Activated gamma-delta T cell treated with Interleukin-2 at 50 U/mL for 16 hours (primary cell): ENCODE data around the gene PIR.

ENCODE experiments used
- DNase-seq: peaks from one replicate; pipeline ENCODE4 v3.0.0-alpha.2; 2020

Gene PIR

GRCh38 chrX:15336023-15336413, 157.1 kb downstream of the PIR start:
- peak; percentile 14 for DNase-seq

- DNase-seq = peak; percentile 84
Measured at GRCh38 chrX:15335135-15336022, 157.8 kb downstream of the PIR start, which contains the start of gene PIGA. Gene PIGA, minus strand, starts transcription at chrX:15335523. Its CDS starts 3,593 bp downstream, at chrX:15331930.
